ENCODE measurements around the gene POU3F2.

The POU3F2 gene

DNA sequence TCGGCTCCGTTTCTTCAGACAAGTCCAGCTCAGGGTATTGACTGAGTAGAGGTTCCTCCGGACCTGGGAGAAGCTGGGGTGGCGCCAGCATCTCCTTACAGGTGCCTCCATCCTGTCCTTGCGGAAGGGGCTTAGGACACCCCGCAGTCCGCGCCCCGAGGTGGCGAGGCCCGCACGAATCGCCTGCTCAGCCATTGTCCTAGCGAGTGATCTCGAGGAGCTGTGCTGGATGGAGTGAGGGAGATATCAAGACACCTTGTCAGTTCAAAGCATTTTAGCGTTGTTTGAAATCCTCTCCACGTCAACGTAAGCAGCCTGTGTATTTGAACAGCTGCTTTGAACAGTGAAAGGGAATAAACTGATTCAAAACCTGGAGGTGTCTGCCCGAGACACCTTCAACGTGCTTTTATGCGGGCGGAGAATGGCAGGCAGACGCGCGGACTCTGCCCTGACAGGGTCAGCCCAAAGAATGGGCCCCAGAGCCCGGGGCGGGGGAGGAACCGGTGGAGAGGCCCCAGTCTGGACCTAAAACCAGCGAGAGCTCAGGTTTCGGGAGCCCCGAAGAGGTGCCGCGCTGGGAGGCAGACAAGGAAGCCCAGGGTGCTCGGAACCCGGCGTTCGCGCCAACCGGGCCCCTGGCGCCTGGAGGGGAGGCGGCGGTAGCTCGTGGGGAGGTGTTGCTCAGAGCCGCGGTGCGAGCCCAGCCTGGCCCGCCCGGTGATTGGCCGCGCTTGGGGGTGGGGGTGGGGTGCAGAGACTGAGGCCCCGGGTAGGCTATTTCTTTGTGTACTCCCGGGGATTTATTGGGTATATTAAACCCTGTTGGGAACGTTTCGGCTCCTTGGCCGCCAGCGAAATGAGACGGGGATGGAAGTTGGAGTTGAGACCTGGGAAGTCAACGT, 3.1 kb upstream of the POU3F2 start:
- DNase-seq, result peak; percentile 21

DNA sequence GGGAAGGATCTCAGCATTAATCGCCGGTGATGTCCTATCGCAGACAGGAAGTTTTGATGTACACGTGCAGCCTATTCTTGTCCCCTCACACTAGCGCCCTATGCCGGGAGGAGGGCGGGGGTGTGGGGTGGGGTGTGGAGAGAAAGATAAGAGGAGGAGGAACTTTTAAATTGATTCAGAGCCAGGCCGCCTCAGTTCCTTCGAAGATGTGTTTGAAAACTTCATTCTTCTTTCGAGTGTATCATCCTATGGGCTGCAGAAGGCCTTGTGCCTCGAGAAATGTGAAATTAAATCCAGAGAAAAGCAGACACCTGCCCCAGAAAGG, 2.5 kb upstream of the POU3F2 start:
- DNase-seq, result no peak

DNA sequence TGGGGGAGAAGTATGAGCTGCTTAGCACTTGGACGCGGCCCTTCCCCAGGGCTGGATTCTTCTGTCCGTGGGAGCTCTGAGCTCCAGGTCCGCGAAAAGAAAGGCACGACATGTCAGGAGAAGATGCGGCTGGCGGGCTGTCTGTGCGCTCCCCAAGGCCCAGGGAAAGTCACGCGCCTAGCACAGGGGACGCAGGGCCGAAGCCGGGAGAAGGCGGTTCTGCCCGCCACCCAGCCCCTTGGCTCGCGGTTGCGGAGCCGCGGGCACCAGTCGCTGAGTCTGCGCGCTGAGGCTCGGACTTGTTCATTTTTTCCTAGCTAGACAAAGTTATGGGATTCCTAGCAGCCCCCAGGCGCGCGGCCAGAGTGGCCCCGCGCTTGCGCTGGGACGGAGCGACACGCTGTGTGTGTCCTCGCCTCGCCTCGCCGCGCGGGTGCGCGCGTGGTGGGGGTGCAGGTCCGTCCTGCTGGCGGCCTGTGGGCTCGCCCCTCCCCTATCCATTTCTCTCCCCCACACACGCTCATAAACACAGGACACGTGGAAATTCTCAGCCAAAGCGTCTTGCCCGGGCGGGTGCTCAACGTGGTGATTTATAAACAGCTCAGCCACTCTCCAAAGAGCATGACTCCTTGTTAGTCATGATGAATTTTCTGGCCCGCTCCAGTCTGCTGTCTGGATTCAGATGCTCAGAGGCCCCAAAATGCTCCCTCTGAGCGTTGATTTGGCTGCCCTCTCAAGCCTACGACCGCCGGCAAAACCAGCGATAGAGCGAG, 1.9 kb upstream of the POU3F2 start:
- DNase-seq, result peak; percentile 10

DNA sequence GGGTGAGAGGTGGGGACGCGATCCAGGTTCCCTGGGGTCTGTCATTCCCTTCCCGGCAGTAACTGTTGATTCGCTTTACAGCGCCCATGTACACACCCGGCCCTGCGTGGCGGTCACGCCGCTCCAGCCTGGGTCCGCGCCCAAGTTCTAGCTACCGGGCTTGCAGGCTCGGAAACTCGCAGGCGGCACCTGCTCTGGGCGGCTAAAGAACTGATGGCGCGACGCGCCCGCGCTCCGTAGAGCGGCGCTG, 1.4 kb upstream of the POU3F2 start:
- no peak for DNase-seq

DNA sequence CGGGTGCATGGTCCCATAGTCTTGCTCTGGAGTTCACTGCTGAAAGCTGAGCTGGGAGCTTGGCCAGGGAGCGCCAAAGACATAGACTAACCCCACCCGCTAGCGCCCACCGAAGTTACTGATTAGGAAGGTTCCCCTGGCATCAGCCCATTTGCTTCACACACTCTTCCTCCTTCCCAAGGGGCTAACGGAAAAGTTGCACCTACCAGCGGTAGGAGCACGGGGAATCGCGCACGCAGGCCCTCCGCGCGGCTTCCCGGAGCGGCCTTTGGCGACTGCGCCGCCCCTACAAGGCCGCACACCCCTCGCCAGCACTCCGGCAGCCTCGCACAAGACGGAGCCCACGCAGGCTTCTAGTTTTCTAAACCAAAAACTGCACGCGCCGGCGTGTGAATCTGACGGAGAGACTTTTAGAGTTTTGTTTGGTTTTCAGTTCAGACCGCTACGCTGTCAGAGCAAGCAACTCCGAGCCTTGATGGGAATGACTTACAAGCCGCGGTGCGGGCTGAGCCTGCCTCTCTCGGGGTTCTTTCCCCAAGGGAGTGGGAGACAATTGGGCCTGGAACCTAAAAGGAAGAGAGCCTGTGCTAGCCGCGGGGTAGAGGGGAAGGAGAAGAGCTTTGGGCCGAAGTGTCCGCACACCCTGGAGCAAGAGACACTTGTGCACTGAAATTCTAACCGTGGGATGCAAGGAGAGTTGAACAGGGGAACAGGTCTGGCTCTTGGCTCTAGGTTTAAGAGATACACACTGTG, 891 bp upstream of the POU3F2 start:
- DNase-seq, result peak; percentile 17

DNA sequence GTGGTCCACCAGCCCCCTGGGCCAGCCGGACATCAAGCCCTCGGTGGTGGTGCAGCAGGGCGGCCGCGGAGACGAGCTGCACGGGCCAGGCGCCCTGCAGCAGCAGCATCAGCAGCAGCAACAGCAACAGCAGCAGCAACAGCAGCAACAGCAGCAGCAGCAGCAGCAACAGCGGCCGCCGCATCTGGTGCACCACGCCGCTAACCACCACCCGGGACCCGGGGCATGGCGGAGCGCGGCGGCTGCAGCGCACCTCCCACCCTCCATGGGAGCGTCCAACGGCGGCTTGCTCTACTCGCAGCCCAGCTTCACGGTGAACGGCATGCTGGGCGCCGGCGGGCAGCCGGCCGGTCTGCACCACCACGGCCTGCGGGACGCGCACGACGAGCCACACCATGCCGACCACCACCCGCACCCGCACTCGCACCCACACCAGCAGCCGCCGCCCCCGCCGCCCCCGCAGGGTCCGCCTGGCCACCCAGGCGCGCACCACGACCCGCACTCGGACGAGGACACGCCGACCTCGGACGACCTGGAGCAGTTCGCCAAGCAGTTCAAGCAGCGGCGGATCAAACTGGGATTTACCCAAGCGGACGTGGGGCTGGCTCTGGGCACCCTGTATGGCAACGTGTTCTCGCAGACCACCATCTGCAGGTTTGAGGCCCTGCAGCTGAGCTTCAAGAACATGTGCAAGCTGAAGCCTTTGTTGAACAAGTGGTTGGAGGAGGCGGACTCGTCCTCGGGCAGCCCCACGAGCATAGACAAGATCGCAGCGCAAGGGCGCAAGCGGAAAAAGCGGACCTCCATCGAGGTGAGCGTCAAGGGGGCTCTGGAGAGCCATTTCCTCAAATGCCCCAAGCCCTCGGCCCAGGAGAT, 1.0 kb downstream of the POU3F2 start:
- peak; percentile 4 for DNase-seq

DNA sequence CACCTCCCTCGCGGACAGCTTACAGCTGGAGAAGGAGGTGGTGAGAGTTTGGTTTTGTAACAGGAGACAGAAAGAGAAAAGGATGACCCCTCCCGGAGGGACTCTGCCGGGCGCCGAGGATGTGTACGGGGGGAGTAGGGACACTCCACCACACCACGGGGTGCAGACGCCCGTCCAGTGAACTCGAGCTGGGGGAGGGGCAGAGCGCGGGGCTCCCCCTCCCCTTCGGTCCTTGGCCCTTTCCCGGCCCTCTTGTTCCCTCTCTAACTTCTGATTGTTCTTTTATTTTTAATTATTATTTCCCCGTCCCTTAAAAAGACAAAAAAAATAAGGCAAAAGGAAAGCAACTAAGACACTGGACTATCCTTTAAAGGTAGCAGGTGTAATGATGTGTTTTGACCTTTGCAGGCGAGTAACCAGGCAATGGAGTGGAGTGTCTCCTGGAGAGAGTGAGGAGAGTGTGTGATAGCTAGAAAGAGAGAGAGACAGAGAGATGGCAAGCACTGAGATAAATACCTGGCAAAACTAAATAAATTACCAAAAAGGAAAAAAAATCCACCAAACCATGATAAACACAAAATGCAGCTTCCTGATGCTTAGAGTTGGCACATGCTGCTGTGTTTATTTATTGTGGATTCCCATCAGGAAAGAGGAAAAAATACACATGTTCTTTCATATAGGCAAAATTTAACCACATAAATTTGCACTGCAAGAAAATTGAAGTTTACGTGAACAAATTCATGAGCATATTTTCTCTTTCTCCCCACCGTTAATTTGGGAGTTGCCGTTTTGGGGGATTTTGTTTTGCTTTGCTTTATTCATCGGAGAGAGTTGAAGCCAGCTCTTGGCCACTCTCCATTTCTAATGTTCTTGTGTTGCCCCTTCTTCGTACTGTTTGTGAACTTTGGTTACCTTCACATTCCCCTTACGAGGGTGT, 1.9 kb downstream of the POU3F2 start:
- no peak for DNase-seq

DNA sequence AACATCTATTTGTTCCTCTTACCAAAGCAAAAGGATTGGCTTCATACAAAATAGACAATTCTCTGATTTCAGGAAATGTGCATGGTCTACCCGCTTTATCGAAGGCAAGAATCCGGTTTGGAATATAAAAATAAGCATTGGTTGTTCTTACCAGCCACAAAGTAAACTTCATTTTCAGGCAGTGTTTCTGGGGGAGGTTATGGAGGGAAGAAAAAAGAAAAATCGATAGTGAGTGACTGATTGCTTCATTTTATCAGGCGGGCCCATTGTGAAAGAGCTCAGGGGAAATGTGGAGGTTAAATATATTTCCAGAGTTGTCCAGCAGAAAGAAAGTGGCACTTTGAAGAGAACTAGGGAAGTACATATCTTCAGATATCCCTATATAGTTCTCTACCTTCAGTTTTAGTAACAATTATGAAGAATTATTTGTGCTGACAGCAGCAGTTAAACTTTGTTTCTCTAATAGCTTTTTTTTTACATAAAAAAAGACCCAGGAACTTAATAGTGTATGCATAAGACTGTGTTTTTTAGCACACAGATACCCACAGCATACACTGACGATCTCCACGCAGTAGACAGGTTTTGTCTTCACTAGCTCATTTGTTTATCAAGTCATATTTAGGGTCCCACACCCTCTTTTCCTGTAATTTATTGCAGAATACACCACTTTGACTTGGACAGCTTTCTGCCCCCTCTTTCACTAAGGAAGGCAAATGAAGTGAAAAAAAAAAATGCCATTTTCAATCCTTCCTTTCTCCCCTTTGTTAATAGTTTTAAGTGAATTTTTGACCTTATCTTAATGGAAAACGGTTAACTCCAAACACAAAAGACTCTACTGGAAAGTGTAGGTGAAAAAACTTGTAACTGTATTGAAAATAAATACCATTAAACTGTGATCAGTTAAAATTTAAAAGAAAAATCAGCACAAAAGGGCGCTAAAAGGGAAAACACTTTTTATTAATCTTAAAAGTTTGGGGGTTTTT, 2.9 kb downstream of the POU3F2 start:
- DNase-seq, result no peak

DNA sequence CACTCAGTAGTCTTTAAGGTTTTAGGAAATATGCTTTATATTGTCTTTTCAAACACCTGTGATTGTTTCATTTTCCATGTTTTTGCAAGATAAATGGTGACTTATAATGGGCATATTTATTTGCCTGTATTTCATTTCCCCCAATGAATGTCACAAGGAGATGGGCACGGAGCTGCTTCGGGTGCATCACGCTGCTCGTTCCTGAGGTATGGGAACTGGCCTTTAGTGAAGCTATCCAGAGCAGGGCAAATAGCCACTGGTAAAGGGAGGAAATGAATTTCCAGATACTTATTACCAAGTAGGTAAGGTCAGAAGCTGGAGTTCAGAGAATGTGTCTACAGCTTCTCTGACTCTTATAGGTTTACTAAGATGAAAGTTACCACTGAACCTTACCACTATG, 3.7 kb downstream of the POU3F2 start:
- DNase-seq, result no peak

DNA sequence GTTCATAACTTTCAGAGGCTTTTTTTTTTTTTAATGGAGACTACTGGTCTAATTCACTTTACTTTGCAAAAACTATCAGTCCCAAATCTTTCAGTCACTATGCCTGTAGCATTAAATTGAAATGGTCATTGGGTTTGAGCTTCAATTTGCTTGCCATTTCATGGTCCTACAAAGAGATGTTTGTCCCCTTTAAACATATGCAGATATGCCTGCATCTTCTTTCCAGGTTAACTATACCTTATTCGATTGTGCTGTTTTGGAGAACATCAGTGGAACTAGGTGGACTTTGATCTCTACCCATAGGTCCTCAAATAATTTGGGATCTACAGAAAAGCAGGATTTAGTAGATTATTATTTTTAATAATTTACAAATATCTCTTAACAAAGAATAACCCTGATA, 4.6 kb downstream of the POU3F2 start:
- no peak for DNase-seq

DNA sequence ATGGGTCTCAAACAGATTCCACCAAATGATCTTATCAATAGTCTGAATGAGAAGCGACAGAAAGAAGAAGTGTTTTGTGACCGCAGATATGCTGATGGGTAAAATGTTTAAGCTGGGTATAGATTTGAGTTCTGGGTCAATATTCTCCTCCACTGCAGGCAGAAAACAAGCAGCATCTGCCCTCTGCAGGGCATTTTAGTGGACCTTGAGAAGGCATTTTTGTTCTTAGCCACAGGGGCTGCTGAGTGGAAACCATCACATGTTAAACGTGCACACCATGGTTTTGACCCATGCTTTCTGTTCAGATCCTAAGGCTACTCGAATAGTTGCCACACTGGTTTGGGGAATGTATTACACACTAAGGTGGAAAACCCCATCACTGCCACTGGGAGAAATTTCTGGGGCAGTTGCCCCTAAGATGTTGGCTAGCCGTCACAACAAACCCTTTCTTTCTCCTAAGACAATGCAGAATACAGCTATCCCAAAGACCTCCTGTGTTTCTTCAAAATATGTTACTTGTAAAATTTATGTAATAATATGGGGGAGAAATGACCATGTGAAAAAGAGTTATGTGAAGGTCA, 5.5 kb downstream of the POU3F2 start:
- no peak for DNase-seq

DNA sequence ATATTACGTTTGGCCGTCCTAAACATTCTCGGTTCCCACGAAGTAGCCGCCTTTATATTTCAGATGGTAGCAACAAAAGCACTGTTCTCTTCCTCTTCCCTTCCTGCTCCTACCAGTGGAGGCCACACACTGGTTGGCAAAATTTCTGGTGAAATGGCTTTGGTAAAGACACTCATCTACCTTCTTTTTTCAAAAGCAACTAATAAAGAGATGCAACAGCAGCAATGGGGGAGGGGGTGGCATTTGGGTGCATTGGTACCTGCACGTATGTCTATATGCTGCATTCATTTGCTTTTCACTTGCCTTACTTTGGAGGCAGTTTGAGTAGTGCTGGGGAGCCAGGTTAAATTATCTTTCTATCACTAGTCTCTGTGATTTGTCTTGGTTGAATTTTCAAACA, 6.0 kb downstream of the POU3F2 start:
- DNase-seq, result no peak

DNA sequence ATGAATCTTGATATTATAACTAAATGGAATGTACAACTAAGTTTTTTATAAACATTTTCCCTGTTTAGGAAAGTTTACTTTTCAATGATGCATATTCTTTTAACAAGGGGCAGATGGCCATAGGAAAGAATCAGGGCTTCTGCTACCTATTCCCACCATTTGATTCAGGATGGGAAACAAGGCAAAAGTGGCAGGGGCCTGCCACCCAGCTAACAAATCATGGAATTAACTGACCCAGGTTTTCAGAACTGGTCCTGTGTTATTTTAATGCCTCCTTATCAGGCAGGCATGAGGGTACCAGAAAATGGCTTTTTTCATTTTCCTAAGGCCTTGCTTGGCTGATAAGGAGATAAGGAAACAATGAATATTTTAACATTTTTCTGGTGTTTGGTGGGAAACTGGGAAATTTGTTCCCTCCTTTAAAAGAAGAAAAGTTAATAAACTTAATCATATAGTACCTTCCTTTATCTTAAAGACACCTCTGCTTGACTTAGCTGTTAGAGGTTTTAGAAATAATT, 6.7 kb downstream of the POU3F2 start:
- DNase-seq, result no peak

DNA sequence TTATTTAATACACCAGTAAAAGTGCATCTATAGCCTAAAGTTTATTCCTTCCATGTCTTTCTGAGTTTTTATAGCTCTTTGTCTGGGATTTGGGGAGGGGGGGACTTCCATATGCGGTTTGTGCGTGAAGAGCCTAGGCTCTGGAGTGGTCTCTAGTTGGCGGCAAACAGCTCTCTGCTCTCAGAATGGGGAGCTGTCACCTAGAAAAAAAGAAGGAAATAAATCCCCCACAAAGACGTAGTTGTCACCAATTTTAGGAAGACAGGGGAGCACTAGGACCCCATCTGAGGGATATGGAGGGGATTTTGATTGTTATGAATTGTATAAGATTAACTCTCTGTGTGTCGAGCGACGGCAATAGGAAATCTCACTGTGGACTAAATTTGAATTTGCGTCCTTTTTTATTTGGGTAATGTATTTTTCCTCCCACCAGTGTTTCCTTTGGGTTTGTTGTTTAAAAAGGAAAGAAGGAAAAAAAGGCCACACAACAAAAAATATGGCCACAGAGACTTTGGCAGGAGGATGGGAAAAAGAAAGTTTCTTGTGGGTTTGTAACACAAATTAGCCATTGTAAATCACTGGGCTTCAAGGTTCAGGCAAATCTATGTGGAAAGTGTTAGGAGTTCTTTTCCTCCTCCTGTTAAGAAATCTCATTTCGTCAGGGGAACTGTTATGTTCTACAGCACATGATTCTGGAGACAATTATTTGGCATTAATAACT, 7.4 kb downstream of the POU3F2 start:
- DNase-seq, result no peak

DNA sequence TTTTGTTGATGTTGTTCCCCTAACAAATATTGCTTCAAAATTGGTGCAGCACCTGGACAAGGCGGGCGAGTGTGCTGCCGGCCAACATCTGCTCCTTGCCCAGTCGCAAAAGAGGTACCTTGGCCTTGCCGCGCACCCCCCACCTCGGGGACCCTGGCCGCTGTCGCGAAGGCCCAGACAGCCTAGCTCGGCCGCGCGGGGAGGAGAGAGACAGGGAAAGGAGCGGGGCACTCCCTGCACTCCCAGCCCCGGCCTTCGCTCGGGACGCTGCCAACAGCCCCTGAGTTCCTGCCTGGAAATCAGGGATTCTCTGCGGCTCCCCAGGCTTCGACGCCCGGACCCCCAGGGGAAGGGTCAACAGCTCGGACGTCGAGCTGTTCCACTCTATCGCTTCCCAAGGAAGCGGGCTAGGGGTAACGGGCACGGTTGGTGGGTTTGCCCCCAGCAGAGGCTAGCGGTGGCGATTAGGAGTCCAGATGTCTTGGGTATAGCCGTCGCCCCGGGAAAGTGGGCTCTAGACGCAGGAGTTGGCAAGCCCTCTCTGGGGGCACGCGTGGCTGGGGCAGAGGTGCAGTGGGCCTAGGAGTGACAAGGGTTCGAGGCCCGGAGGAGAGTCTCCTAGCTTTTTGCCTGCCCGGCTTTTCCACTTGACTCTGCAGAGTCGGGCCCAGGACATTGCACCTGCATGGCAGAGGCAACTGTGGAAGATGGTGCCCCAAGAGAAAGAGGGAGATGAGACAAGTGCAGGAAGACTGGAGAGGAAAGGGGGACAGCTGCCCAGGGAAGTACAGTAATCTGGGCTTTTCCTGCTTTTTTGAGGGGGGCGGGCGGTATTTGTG, 8.2 kb downstream of the POU3F2 start:
- DNase-seq, result no peak

DNA sequence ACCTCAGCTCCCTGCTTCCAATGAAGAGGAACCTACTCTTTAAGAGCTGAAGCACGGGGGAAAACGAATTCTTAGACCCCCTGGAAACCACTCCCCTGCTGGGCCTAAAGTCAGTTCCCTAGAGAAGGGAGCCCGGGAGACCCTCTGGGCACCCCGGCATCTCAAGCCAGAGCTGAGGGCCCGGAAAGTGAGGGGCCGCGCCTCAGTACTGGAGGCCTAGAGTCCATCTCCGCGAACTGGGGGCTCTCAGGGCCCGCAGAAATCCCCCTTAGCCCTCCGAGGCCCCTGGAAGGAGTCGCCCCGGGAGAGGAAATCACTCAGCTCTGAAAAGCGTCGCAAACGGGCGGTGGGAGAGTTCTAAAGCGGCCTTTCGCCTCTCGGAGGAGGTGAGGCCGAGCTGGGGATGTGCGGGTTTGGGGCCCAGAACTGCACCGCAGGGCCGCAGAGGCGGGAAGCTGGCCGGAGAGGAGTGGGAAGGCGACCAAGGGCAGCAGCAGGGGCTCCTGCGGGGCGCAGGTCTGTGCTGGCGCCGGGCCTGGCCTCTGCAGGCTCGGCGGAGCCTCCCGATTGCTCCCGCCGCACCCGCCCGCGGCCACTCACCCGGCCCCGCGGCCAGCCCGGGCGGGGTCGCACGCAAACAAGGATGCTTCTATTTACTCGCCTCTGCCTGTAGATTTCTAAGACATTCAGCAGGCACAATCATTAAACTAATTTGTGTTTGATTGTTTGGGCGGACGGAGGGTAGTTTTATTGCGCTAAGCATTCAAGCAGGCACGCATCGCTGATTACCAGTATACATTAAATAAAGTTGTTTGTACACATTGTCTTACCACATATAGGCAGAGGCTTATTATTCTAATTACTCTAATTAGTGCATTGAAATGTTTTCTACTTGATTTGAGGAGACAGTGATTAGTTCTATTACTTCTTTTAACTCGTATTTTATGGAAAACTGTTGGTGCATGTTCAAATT, 9.2 kb downstream of the POU3F2 start:
- DNase-seq, result no peak

Measured in DMS79 (cell line).